Stimulated activated CD8-positive, alpha-beta memory T cell treated with anti-CD3 and anti-CD28 coated beads, Interleukin-7, amount 100 ng/mL, for 4 hours (primary cell): ENCODE data around the gene CLEC18B.
A peak's percentile ranks its signal among the peaks of the same experiment; 100 is the strongest.
"Not testable (repeated sequence)": the region's sequence is repeated elsewhere in the genome, so short reads cannot be mapped to it uniquely, and the experiment has no call there.

Experiments used
- DNase-seq, 2 donors: peaks; one replicate each; pipeline ENCODE4 v3.0.0-alpha.2; 2020; ENCODE audit warnings: low read depth in 2 of 2

Gene CLEC18B

DNA sequence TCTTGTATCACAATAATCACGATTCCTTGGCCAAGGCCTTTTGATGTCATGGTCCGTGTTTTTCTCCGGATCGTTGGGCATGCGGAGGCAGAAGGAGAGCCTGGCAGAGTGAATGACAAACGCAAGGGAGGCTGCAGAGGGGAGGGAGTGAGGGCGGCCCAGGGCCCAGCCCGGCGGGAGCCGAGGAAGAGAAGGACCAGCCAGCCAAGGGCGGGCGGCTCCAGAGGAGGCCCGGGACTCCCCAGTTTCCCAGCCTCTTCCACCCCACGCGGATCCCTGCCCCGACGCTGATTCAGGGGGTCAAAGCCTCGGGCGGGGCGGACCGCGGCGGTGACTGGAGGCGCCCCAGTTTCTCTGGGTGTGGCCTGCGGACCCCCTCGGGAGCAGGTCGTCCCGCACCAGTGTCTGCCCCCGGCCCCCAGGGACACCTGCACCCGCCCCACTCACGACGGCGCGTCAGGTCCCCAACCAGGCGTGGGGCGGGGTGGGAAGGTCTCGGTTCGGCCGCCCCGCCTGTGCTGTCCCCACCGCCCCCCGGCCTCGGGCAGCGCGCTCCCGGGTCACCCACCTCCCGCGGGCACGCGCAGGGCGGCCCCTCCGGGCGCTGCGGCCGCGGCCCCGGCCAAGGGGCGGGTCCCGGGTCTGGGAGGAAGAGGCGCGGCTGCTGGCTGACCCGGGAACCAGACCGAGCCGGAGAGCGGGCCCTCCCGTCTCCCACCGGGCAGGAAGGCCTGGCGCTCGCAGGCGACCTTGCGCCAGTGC is 14.5 kb downstream of the CLEC18B start:
- DNase-seq: not testable (repeated sequence)

DNA sequence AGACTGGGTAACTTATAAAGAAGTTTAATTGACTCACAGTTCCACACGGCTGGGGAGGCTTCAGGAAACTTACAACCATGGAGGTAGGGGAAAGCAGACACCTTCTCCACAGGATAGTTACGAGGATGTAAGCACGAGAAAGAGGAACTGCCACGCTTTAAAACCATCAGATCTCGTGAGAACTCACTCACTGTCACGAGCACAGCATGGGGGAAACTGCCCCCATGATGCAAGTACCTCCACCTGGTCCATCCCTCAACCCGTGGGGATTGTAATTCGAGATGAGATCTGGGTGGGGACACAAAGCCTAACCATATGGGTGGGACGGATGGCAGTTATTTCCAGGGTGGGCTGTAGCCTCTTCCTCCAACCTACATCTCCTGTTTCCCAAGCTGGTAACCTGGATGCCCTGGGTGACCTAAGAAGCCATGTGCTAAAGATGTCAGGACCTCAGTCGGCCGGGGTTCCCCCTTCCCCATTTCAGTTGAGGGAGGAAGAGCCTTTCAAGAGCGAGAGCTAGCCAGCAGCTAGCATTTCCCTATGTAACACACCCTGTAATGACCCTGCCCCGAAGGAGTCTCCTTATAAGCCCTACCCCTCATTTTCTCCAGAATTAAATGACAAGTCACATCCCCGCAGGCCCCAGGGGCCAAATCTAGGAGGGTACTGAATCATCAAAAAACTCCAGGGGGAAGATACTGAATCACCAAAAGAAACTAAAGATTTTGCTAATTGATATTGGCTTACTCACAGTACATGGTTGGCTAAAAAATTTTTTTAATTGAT is 16.9 kb downstream of the CLEC18B start:
- not testable (repeated sequence) for DNase-seq

DNA sequence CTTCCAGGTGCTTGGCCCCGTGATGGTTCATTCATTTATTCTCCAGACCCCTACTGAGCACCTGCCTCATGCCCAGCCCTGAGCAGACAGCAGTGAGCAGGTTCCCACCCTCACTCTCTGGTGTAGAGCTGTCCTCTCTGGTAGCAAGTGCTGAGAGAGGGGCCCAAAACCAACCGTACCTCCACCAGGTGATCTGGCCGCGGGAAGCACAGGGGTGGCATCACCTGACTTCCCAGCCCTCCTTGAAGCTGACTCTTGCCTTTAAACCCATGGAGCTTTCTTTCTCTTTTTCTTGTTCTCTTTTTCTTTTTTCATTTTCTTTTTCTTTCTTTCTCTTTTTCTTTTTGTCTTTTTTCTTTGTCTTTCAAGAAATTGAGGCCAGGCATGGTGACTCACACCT is 21.0 kb downstream of the CLEC18B start:
- DNase-seq: not testable (repeated sequence)

DNA sequence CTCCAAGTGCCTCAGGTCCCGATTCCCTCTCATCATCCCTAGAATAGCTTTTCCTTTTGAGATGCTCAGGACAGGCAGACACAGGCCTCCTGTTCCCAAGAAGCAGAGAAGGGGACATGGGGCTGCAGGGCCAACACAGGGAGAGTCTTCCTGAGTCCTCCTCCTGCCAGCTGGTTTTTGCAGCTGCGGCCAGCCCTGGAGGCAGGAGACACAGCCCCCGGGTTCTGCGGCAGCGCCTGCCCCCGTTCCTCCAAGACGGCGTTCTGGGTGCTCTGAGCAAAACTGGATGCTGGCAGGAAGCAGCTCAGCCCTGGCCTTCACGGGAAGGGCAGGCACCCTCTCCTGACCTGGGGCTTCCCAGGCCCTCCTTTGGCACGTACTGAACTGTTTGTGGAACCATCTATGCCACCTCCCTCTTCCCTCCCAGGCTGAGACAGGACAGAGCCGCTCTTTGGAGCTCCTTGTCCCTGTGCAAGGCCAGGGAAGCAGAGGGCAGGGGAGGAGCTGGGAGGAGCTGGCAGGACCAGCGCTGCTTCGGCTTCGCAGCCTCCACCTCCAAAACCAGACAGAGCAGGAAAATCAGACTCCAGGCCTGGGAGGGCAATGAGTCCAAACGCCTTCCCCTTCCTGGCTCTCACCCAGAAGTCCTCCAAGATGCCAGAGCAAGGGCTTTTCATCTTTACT is 22.9 kb downstream of the CLEC18B start:
- DNase-seq: not testable (repeated sequence)

DNA sequence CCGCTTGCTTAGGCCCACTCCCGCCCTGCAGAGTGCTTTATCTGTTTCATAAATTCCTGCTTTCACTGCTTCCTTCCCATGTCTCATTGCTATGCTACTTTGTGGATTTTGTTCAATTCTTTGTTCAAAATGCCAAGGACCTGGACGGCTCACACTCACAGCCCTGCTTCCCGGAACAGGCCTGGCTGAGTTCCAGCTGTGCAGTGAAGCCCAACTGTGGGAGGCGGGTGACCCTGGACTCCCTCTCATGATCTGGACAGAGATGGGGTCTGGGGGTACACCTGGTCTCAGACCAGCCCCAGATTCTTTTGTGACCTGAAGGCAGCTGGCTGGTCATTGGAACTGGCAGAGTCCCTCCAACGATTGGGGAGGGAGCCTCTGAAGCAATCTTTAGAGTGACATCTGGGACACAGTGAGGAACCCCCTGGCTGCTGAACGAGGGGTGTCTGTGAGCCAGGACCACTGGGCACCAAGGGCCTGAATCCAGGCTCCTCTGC is 24.7 kb downstream of the CLEC18B start:
- DNase-seq: not testable (repeated sequence)

DNA sequence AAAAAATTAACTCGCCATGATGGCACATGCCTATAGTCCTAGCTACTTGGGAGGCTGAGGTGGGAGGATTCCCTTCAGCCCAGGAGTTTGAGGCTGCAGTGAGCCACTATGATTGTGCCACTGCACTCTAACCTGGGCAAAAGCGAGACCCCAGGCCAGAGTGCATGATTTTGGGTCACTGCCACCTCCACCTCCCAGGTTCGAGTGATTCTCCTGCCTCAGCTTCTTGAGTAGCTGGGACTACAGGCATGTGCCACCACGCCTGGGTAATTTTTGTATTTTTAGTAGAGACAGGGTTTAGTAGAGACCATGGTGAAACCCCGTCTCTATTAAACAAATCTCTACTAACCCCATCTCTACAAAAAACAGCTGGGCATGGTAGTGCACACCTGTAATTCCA is 26.7 kb downstream of the CLEC18B start:
- not testable (repeated sequence) for DNase-seq

DNA sequence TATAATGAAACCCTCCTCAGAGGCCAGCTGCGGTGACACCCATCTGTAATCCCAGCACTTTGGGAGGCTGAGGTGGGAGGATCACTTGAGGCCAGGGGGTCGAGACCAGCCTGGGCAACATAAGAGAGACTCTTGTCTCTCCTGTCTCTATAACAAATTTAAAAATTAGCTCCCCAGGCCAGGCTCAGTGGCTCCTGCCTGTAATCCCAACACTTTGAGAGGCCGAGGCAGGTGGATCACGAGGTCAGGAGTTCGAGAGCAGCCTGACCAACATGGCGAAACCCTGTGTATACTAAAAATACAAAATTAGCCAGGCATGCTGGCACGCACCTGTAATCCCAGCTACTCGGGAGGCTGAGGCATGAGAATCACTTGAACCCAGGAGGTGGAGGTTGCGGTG is 27.1 kb downstream of the CLEC18B start:
- DNase-seq: not testable (repeated sequence)

DNA sequence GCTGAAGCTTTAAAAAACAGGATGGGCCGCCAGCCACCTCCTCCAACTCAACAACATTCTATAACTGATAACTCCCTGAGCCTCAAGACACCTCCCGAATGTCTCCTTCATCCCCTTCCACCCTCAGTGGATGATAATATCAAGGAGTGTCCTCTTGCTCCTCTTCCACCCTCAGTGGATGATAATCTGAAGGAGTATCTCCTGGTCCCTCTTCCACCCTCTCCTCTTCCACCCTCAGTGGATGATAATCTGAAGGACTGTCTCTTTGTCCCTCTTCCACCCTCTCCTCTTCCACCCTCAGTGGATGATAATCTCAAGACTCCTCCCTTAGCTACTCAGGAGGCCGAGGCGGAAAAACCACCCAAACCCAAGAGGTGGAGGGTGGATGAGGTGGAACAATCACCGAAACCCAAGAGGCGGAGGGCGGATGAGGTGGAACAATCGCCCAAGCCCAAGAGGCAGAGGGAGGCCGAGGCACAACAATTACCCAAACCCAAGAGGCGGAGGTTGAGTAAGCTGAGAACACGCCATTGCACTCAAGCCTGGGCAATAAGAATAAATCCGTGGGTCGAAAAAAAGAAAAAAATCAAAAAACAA is 29.7 kb downstream of the CLEC18B start:
- DNase-seq: not testable (repeated sequence)

DNA sequence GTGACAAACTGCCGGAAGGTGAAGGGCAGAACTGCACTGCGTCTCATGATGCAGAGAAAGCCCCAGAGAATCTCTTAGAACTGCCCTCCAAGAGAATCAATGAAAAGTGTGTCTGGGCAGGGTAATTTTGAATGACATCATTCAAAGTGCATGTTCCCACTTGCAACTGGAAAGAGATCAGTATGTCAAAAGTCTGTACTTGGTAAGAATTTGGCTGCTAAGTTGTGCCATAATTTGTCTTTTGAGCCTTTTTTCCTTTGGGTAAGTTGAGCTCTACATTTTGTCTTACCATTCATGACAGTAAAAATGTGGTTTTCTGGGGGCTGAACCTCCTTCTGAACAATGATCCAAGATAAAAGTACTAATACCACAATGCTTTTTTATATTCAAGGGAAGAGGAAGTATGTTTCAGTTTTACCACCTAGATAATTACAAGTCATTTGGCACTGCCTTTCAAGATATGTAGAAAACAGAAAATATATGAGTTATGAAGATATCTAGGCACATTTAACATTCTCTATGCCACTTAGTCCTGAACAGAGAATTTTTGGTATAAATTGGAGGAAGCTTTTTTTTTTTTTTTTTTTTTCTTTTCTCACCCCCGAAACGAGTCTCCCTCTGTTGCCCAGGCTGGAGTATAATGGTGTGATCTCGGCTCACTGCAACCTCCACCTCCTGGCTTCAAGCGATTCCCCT is 38.8 kb downstream of the CLEC18B start:
- not testable (repeated sequence) for DNase-seq

DNA sequence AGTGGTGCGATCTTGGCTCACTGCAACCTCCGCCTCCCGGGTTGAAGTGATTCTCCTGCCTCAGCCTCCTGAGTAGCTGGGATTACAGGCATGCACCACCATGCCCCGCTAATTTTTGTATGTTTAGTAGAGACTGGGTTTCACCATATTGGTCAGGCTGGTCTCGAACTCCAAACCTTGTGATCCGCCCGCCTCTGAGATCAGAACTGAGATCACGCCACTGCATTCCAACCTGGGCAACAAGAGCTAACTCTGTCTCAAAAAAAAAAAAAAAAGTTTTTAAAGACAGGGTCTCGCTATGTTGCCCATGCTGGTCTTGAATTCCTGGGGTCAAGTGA is 47.5 kb downstream of the CLEC18B start:
- not testable (repeated sequence) for DNase-seq

DNA sequence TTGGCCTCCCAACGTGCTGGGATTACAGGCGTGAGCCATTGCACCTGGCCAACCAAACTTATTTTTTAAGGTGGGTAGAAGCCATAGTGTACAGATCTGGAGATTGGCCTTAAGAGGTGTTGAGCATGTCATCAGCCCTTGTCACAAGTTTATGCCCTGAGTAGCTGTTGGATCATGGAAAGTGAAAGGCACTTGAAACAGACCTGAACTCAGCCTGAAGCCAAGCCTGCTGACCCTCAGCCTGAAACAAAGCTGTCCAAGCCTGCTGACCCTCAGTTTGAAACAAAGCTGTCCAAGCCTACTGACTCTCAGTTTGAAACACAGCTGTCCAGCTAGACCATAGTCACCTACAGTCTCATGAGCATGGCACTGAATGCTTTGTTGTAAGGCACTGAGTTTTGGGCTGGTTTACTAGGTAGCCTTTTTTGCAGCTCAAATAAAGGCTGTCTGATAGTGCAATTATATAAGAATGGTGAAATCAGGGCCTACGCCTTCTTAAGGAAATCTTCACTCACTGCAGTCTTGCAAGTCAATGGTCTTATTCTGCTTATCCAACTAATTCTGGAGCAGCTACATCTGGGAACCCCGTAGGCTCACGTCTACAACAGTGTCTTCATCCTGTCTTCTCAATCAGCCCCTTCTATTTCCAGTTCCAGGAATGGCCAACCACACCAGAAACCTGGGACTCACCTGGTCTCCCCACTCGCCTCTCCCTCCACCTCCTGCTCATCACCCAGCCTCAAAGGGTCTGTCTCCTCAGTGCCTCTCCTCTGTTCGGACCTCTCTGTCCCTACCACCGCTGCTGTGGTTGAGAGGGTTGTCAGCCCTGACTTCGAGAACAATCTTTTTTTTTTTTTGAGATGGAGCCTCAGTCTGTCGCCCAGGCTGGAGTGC is 48.1 kb downstream of the CLEC18B start:
- no peak for DNase-seq

DNA sequence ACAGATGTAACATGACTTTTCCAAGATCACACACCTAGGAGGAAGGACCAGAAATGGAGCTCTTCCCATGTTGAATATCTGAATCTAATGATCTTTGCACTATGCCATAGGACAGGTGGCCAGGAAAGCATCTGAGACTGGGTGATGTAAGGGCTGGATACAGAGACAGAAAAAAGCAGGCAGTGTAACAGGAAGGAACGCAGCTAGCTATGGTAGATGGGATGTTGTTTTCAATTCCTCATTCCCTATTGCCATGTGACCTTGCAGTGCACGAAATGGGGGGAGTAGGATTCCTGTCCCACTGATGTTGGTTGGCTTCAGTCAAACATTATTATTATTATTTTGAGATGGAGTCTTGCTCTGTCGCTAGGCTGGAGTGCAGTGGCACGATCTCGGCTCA is 48.9 kb downstream of the CLEC18B start:
- no peak for DNase-seq

DNA sequence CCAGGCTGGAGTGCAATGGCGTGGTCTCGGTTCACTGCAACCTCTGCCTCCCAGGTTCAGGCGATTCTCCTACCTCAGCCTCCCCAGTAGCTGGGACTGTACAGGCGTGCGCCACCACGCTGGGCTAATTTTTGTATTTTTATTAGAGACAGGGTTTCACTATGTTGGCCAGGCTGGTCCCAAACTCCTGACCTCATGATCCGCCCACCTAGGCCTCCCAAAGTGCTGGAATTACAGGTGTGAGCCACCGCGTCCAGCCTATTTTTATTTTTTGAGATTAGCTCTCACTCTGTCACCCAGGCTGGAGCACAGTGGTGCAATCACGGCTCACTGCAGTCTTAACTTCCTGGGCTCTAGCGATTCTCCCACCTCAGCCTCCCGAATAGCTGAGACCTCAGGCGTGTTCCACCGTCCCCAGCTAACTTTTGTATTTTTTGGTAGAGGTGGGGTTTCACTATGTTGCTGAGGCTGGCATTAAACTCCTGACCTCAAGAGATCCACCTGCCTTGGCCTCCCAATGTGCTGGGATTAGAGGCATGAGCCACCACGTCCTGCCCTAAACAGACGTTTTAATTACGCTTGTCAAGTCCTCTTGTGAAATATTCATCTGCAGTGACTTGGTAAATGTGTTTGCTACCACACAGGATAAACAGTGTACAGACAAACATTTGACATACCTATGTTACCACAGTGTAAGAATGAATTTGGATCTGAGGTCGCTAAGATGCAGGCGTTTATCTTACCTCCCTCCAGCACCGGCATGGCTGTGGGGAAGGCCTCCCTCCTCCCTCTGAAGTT is 50.7 kb downstream of the CLEC18B start:
- not testable (repeated sequence) for DNase-seq

DNA sequence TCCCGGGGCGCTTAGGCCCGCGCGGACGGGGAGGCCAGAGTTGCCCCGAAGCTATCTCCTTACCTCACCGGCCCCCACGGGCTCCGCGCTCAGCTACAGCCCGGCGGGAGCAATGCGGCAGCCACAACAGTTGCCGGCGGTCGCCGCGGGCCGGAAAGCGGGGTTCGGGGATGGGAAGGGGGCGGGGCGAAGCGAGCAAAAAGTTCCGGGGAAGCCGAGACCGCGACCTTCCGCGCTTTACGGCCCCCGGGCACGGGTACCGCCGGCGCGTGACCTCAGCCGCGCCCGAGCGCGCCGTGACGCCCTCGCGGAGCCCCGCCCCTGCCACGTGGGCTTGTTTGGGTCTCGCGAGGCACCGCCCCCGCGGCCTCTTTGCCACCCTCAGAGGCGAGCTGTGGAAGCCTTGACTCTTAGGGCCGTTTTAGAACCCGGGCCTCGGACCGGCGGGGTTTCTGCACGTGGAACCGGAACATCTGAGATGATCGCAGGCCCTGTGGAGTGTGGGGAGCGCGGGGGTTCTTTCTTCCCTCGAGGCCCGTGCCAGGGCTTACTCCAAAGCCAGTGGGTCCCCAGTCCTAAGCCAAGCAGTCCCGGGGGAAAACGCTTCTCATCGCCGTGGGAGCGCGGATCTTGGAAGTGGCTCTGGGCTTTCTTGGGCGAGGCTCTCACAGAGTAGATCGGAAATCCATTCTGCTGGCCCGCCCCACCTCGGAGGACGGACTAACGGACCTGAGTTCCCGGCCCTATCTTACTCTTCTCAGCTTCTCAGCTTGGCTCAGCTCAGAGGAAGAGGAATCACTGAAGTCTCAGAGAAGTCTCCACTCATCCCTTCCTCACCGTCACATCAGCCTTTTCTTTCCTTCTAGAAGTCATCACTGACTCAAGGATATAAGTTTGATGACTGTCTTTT is 53.0 kb downstream of the CLEC18B start:
- DNase-seq: peak; percentile 92 to 100

DNA sequence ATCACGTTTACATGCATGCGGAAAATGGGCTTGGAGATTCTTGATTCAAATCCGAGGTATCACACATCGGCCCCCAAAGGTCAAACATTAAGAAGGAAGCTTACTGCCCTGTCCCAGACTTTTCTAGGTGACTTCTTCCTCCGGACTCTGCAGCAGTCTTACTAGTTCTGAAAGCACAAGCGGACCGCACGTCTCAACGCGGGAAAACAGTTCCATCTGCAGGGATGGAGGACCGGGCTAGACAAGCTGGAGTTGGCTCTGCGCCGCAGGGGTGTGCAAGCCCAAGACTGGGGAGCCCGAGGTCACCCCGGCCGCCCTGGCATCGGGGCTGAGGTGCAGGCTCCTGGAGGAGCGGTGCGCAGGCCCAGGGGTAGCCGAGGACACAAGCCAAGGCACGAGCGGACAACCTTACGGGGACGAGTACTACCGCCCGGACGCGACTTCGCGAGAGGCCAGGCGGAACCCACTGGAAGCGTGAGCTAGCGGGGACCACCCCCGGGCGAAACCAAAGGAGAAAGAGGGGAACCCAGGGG is 53.7 kb downstream of the CLEC18B start:
- DNase-seq: peak in 1 of 2 donors; percentile 46

DNA sequence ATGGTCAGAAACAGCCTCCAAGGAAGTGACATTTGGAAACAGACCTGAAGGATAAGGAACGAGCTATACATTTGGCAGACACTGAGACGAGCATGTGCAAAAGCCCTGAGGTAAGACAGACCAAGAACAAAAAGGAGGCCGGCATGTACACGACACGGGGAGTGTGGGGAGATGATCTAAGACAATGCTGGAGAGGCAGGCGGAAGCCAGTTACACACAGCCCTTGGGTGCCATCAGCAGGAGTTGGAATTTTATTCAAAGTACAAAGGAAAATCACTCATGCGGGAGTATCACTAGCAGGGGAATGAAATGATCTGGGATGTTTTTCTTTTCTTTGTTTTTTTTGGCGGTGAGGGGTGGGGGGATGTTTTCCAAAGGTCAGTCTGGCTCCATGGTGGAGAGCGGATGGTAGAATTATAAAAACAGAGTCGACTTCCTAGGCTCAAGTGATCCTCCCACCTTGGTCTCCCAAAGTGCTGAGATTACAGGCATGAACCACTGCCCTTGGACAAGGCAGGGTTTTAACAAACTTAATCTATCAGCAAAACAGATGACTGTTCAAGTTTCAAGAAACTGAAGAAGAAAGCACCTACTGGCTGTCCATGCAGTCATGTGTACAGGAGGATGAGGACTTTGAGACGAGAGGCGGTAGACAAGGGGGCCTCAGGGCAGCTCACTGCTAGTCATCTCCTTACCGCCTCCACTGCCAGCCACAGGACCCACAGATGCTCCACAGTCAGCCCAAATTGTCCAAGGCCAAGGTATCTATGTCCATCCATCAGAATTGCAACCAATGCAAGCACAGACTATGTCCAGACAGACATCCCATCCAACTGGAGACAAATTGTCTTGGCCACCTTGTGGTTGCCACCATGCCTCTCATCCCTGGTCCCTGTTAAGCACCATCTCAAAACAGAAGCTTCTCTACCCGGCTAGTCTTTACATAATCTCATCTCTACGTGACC is 59.4 kb downstream of the CLEC18B start:
- not testable (repeated sequence) for DNase-seq
